Measurements from ENCODE around the gene ZNF689. TPM values are rescaled to one million over a fixed set of nuclear protein-coding genes. Genes with fewer than 3 reads are reported as not detected.

ZNF689 gene
- total and polyA plus RNA-seq, 2 of the 13 experiments (the other 11 are each of a cell fraction or from before 2014, with no cell fraction given): 9.7 to 19.5 TPM

- peak; percentile 28; the same call in 1 of the 2 replicates for TF ChIP-seq ZBTB3 (CRISPR knock-in tag; IDR thresholded peaks at IDR 0.05; ENCODE audit: borderline replicate concordance, low read depth)
- TF ChIP-seq, protein P1, sequence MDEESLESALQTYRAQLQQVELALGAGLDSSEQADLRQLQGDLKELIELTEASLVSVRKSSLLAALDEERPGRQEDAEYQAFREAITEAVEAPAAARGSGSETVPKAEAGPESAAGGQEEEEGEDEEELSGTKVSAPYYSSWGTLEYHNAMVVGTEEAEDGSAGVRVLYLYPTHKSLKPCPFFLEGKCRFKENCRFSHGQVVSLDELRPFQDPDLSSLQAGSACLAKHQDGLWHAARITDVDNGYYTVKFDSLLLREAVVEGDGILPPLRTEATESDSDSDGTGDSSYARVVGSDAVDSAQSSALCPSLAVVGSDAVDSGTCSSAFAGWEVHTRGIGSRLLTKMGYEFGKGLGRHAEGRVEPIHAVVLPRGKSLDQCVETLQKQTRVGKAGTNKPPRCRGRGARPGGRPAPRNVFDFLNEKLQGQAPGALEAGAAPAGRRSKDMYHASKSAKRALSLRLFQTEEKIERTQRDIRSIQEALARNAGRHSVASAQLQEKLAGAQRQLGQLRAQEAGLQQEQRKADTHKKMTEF (CRISPR knock-in tag; IDR thresholded peaks at IDR 0.05): peak; percentile 70; the same call in 1 of the 2 replicates
- TF ChIP-seq PHF21A (CRISPR knock-in tag; IDR thresholded peaks at IDR 0.05): 0 out of 2 replicates have a peak, but pooled peaks have one; percentile 17
- TF ChIP-seq HOXA7 (CRISPR knock-in tag; IDR thresholded peaks at IDR 0.05): no peak
- TF ChIP-seq GFI1 (CRISPR knock-in tag; IDR thresholded peaks at IDR 0.05; ENCODE audit: borderline replicate concordance): 0 out of 2 replicates have a peak, but pooled peaks have one; percentile 26
- TF ChIP-seq RXRA (CRISPR knock-in tag; IDR thresholded peaks at IDR 0.05): peak; percentile 6; the same call in 1 of the 2 replicates
- TF ChIP-seq ATF7-NPFF (CRISPR knock-in tag; IDR thresholded peaks at IDR 0.05; ENCODE audit: low read depth): no peak; the same call in 1 of the 2 replicates
- TF ChIP-seq, protein P2, sequence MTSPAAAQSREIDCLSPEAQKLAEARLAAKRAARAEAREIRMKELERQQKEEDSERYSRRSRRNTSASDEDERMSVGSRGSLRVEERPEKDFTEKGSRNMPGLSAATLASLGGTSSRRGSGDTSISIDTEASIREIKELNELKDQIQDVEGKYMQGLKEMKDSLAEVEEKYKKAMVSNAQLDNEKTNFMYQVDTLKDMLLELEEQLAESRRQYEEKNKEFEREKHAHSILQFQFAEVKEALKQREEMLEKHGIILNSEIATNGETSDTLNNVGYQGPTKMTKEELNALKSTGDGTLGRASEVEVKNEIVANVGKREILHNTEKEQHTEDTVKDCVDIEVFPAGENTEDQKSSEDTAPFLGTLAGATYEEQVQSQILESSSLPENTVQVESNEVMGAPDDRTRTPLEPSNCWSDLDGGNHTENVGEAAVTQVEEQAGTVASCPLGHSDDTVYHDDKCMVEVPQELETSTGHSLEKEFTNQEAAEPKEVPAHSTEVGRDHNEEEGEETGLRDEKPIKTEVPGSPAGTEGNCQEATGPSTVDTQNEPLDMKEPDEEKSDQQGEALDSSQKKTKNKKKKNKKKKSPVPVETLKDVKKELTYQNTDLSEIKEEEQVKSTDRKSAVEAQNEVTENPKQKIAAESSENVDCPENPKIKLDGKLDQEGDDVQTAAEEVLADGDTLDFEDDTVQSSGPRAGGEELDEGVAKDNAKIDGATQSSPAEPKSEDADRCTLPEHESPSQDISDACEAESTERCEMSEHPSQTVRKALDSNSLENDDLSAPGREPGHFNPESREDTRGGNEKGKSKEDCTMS (CRISPR knock-in tag; conservative IDR thresholded peaks at IDR 0.05): no peak
- TF ChIP-seq ZNF607 (CRISPR knock-in tag; IDR thresholded peaks at IDR 0.05; ENCODE audit: borderline replicate concordance): peak; percentile 60; the same call in 1 of the 2 replicates
- no peak for TF ChIP-seq XBP1 (CRISPR knock-in tag; IDR thresholded peaks at IDR 0.05)
- 0 out of 2 replicates have a peak, but pooled peaks have one; percentile 8 for TF ChIP-seq NAIF1 (CRISPR knock-in tag; IDR thresholded peaks at IDR 0.05; ENCODE audit: borderline replicate concordance)
- peak; percentile 66 for TF ChIP-seq KAT8 (CRISPR knock-in tag; IDR thresholded peaks at IDR 0.05)
- 0 out of 2 replicates have a peak, but pooled peaks have one; percentile 30 for TF ChIP-seq SP5 (CRISPR knock-in tag; IDR thresholded peaks at IDR 0.05; ENCODE audit: borderline replicate concordance, low read depth)
- no peak for TF ChIP-seq GLMP (CRISPR knock-in tag; IDR thresholded peaks at IDR 0.05; ENCODE audit: borderline replicate concordance)
- 0 out of 2 replicates have a peak, but pooled peaks have one; percentile 23 for TF ChIP-seq KDM3A (CRISPR knock-in tag; IDR thresholded peaks at IDR 0.05; ENCODE audit: low read depth)
- no peak for TF ChIP-seq TFAP4 (IDR thresholded peaks at IDR 0.05; ENCODE audit: borderline replicate concordance, low read depth)
- TF ChIP-seq, protein P3, sequence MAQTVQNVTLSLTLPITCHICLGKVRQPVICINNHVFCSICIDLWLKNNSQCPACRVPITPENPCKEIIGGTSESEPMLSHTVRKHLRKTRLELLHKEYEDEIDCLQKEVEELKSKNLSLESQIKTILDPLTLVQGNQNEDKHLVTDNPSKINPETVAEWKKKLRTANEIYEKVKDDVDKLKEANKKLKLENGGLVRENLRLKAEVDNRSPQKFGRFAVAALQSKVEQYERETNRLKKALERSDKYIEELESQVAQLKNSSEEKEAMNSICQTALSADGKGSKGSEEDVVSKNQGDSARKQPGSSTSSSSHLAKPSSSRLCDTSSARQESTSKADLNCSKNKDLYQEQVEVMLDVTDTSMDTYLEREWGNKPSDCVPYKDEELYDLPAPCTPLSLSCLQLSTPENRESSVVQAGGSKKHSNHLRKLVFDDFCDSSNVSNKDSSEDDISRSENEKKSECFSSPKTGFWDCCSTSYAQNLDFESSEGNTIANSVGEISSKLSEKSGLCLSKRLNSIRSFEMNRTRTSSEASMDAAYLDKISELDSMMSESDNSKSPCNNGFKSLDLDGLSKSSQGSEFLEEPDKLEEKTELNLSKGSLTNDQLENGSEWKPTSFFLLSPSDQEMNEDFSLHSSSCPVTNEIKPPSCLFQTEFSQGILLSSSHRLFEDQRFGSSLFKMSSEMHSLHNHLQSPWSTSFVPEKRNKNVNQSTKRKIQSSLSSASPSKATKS (CRISPR knock-in tag; IDR thresholded peaks at IDR 0.05): no peak
- no peak for TF ChIP-seq SOX13 (IDR thresholded peaks at IDR 0.05)
- 0 out of 4 replicates have a peak, but pooled peaks of 1 of the 2 experiments have one; percentile 6 for TF ChIP-seq SOX13 (CRISPR knock-in tag; conservative IDR thresholded peaks at IDR 0.05 in 1 of 2, IDR thresholded peaks at IDR 0.05 in 1 of 2)
- peak; percentile 32; the same call in 1 of the 2 replicates for TF ChIP-seq NCOA2 (CRISPR knock-in tag; IDR thresholded peaks at IDR 0.05)
Measured at GRCh38 chr16:30651124-30652004, 41.2 kb upstream of the ZNF689 start (continued).

All from HepG2 (cell line).